IMR-90 (cell line): ENCODE measurements around the gene WWP2. TPM values are rescaled to one million over a fixed set of nuclear protein-coding genes. Genes with fewer than 3 reads are reported as not detected.

ENCODE experiments used
- ATAC-seq: fragments of 200-7000 bp; cut with Tn5 transposase; 2 replicates; pipeline ENCODE4 v1.9.1; 2020; ENCODE audit warnings: low read depth, mild to moderate bottlenecking, moderate library complexity
- BruUV-seq: library from RNA; stranded (reverse); fragments of 400-500 nt; replicated peaks from 2 replicates; lab custom pipeline; 2021; lab: Mats Ljungman, UMichigan
- CTCF ChIA-PET: fragments of 300-600 bp; formaldehyde crosslinking; extraction: SDS; loops from one replicate; lab custom pipeline; 2021; ENCODE audit warnings: antibody characterized with exemption; lab: Yijun Ruan, JAX
- POLR2A ChIA-PET: fragments of 300-600 bp; sonication (Branson Sonifier 250); formaldehyde crosslinking; loops from one replicate; lab custom pipeline; 2022; ENCODE audit warnings: antibody characterized with exemption; ENCODE audit not compliant: unreplicated experiment; lab: Charles Lee
- DNase-seq: peaks from one replicate; pipeline ENCODE4 v3.0.0; 2013
- H2AFZ ChIP-seq: replicated peaks from 2 replicates; pipeline ENCODE3; 2013; ENCODE audit warnings: low read length, mild to moderate bottlenecking; ENCODE audit not compliant: poor library complexity
- H2AK5ac ChIP-seq: 2 replicates; pipeline ENCODE4 v1.6.1; 2013; ENCODE audit warnings: low read depth, low read length, inconsistent platforms
- H2AK9ac ChIP-seq: replicated peaks from 2 replicates; pipeline ENCODE3; 2013; ENCODE audit warnings: mild to moderate bottlenecking, low read depth, low read length, moderate library complexity; ENCODE audit not compliant: poor library complexity
- H2BK120ac ChIP-seq: 2 replicates; pipeline ENCODE4 v1.6.1; 2013; ENCODE audit warnings: low read depth, low read length, inconsistent platforms
- H2BK15ac ChIP-seq: 3 replicates; pipeline ENCODE4 v1.6.1; 2013; ENCODE audit warnings: low read depth, low read length, inconsistent platforms
- H2BK20ac ChIP-seq: 2 replicates; pipeline ENCODE4 v1.6.1; 2013; ENCODE audit warnings: low read depth, mild to moderate bottlenecking, inconsistent platforms, low read length, moderate library complexity
- H2BK5ac ChIP-seq: 2 replicates; pipeline ENCODE4 v1.6.1; 2013; ENCODE audit warnings: mild to moderate bottlenecking, low read depth, low read length, inconsistent platforms; ENCODE audit not compliant: poor library complexity, severe bottlenecking
- H3K14ac ChIP-seq: replicated peaks from 2 replicates; pipeline ENCODE4 v1.6.1; 2013; ENCODE audit warnings: low read depth, low read length, inconsistent platforms
- H3K18ac ChIP-seq: 2 replicates; pipeline ENCODE4 v1.6.1; 2013; ENCODE audit warnings: low read depth, low read length, control low read depth
- H3K23ac ChIP-seq: 2 replicates; pipeline ENCODE4 v1.6.1; 2013; ENCODE audit warnings: low read depth, low read length, inconsistent platforms
- H3K27ac ChIP-seq: 2 replicates; pipeline ENCODE4 v1.5.1; 2013; ENCODE audit warnings: mild to moderate bottlenecking, control low read depth, low read length; ENCODE audit not compliant: insufficient read depth
- H3K27me3 ChIP-seq: 2 replicates; pipeline ENCODE4 v1.6.1; 2013; ENCODE audit warnings: low read length; ENCODE audit not compliant: control insufficient read depth, insufficient read depth
- H3K36me3 ChIP-seq: 2 replicates; pipeline ENCODE4 v1.6.1; 2013; ENCODE audit warnings: low read length, mixed read lengths; ENCODE audit not compliant: control insufficient read depth, insufficient read depth
- H3K4ac ChIP-seq: 2 replicates; pipeline ENCODE4 v1.6.1; 2013; ENCODE audit warnings: low read depth, low read length, inconsistent platforms
- H3K4me1 ChIP-seq: 2 replicates; pipeline ENCODE4 v1.6.1; 2013; ENCODE audit warnings: low read length, mixed read lengths; ENCODE audit not compliant: control insufficient read depth, insufficient read depth
- H3K4me2 ChIP-seq: 2 replicates; pipeline ENCODE4 v1.6.1; 2013; ENCODE audit warnings: low read depth, mild to moderate bottlenecking, control low read depth, low read length, moderate library complexity
- H3K4me3 ChIP-seq: 2 replicates; pipeline ENCODE4 v1.5.1; 2013; ENCODE audit warnings: low read depth, mild to moderate bottlenecking, control low read depth, low read length, moderate library complexity; ENCODE audit not compliant: insufficient read depth
- H3K56ac ChIP-seq: 2 replicates; pipeline ENCODE4 v1.6.1; 2013; ENCODE audit warnings: low read length, inconsistent platforms; ENCODE audit not compliant: insufficient read depth; ENCODE audit errors: extremely low read depth
- H3K79me1 ChIP-seq, 2 experiments: 2 replicates each; pipeline ENCODE4 v1.6.1; 2013; ENCODE audit warnings: low read length in 2 of 2, inconsistent platforms in 1 of 2, low read depth in 1 of 2
- H3K9ac ChIP-seq: 2 replicates; pipeline ENCODE4 v1.6.1; 2013; ENCODE audit warnings: low read depth, low read length, control low read depth
- H3K9me1 ChIP-seq: 2 replicates; pipeline ENCODE4 v1.6.1; 2013; ENCODE audit warnings: low read length, inconsistent platforms; ENCODE audit not compliant: insufficient read depth
- H3K9me3 ChIP-seq: 2 replicates; pipeline ENCODE4 v1.6.1; 2013; ENCODE audit warnings: low read length; ENCODE audit not compliant: control insufficient read depth, insufficient read depth
- H4K20me1 ChIP-seq: 2 replicates; pipeline ENCODE4 v1.6.1; 2013; ENCODE audit warnings: low read length, inconsistent platforms; ENCODE audit not compliant: insufficient read depth
- H4K5ac ChIP-seq: 2 replicates; pipeline ENCODE4 v1.6.1; 2013; ENCODE audit warnings: mild to moderate bottlenecking, low read depth, low read length, control low read depth
- H4K8ac ChIP-seq, 2 experiments: 2 replicates each; pipeline ENCODE4 v1.6.1; 2013; ENCODE audit warnings: low read depth in 2 of 2, low read length in 2 of 2, control low read depth in 1 of 2, inconsistent platforms in 1 of 2
- H4K91ac ChIP-seq: 2 replicates; pipeline ENCODE4 v1.6.1; 2013; ENCODE audit warnings: low read depth, low read length, inconsistent platforms; ENCODE audit not compliant: insufficient read depth
- CEBPB ChIP-seq: IDR thresholded peaks from 2 replicates; pipeline ENCODE4 v1.6.1; 2012; ENCODE audit warnings: low read depth, low read length, improper control_type of control experiment
- CHD1 ChIP-seq: IDR thresholded peaks from 2 replicates; pipeline ENCODE4 v1.6.1; 2012; ENCODE audit warnings: low read depth, low read length, improper control_type of control experiment
- ELK1 ChIP-seq: fragments of 150-350 bp; IDR thresholded peaks from 2 replicates; pipeline ENCODE4 v1.6.1; 2016; ENCODE audit warnings: low read depth, mild to moderate bottlenecking, low read length, moderate library complexity, borderline replicate concordance
- FOS ChIP-seq: fragments of 150-350 bp; IDR thresholded peaks from 2 replicates; pipeline ENCODE4 v1.6.1; 2016; ENCODE audit warnings: low read depth, low read length
- MAFK ChIP-seq: IDR thresholded peaks from 2 replicates; pipeline ENCODE4 v1.6.1; 2012; ENCODE audit warnings: low read depth, low read length, improper control_type of control experiment
- NFE2L2 ChIP-seq: fragments of 150-350 bp; IDR thresholded peaks from 2 replicates; pipeline ENCODE4 v1.6.1; 2016; ENCODE audit warnings: low read depth, mild to moderate bottlenecking, low read length
- RAD21 ChIP-seq: IDR thresholded peaks from 2 replicates; pipeline ENCODE4 v1.6.1; 2012; ENCODE audit warnings: low read length, improper control_type of control experiment
- RCOR1 ChIP-seq: IDR thresholded peaks from 2 replicates; pipeline ENCODE4 v1.6.1; 2012; ENCODE audit warnings: mild to moderate bottlenecking, low read length, improper control_type of control experiment; ENCODE audit not compliant: insufficient replicate concordance
- SMC3 ChIP-seq: fragments of 150-350 bp; IDR thresholded peaks from 2 replicates; pipeline ENCODE4 v1.6.1; 2016; ENCODE audit warnings: low read depth, mild to moderate bottlenecking, antibody characterized with exemption, low read length, moderate library complexity
- WGBS, 2 experiments: methylation state at CpG; one replicate each; pipeline versions ENCODE4 v1.1.5 to v1.1.7; 2013; ENCODE audit warnings: missing lambda C conversion rate in 2 of 2; ENCODE audit not compliant: insufficient read length in 1 of 2; ENCODE audit errors: extremely low coverage in 2 of 2; 5-methylcytosine and 5-hydroxymethylcytosine counted together
- dilution Hi-C: fragments of 300-500 bp; cut with HindIII; formaldehyde crosslinking; loops from one replicate; pipeline ENCODE4 v1.14.3; 2018; ENCODE audit warnings: low sequenced_read_pairs; ENCODE audit not compliant: unreplicated experiment
- in situ Hi-C: fragments of 300-500 bp; cut with MboI; formaldehyde crosslinking; loops from 3 replicates; pipeline ENCODE4 v1.14.3; 2019; ENCODE audit warnings: low sequenced_read_pairs, inconsistent platforms, mixed read lengths
- intact Hi-C: fragments of 100-400 bp; cut with micrococcal nuclease; formaldehyde crosslinking; loops from 2 replicates; pipeline ENCODE4 v1.10.0; 2022
- polyA plus RNA-seq, 3 experiments: library from polyadenylated mRNA; depleted of rRNA; stranded (reverse); fragments of >200 nt; gene quantifications; 2 replicates each; pipeline ENCODE4 v1.2.3, GENCODE V29; 2012; ENCODE audit warnings: low replicate concordance in 1 of 3
- total RNA-seq: library from RNA; depleted of rRNA; stranded (reverse); fragments of >200 nt; gene quantifications from 2 replicates; pipeline ENCODE4 v1.2.3, GENCODE V29; 2012

The WWP2 gene
- total and polyA plus RNA-seq, 2 of the 4 experiments (the other 2 are of a cell fraction), result 12.7 to 13.7 TPM

GRCh38 chr16:69744363-69745231 lies 17.5 kb upstream of the WWP2 start:
- Histone ChIP-seq H3K27ac (no peak overlapping the region), H3K9me3 (no peaks in the 10 kb centered on the region), H3K4me2 (no peak overlapping the region), H3K27me3 (no peaks in the 10 kb centered on the region), H4K5ac (no peak overlapping the region), H3K23ac (no peak overlapping the region), H3K79me1 (peaks cover 30 to 61% of the 10 kb centered on the region in 2 experiments), H3K14ac (no peak overlapping the region), H2AK9ac (no peak overlapping the region), H3K4ac (no peak overlapping the region), H2BK20ac (no peak overlapping the region), H3K9ac (no peak overlapping the region), H3K4me1 (peaks cover 2% of the 10 kb centered on the region; the same call in 1 of the 2 replicates), H3K4me3 (no peak overlapping the region), H4K8ac (no peak overlapping the region), H3K18ac (no peak overlapping the region), H3K9me1 (peaks cover 11% of the 10 kb centered on the region; the same call in 1 of the 2 replicates), H2BK15ac (no peak overlapping the region), H2AK5ac (no peak overlapping the region), H2BK5ac (no peak overlapping the region), H4K91ac (no peak overlapping the region), H3K56ac (no peak overlapping the region), H2BK120ac (no peak overlapping the region), H2AFZ (no peak overlapping the region), H4K20me1 (peaks cover 6% of the 10 kb centered on the region; the same call in 1 of the 2 replicates), H3K36me3 (peaks cover 73% of the 10 kb centered on the region)
- no peak for DNase-seq
- in situ Hi-C loops (no loop called here), intact Hi-C loops (no loop called here), dilution Hi-C loops (no loop called here)
- ATAC-seq, result no peak
- CTCF ChIA-PET, result interaction anchor here (0.7 kb wide), 1 partner anchor 10 kb away, joined by 3 read pairs; the partner anchor contains the start of gene NOB1
- WGBS, 2 experiments, result 93% methylated on average over 16 of the region's 35 CpGs; no CpG with 5 or more reads in 1 of the 2 experiments
- BruUV-seq, result no TSS peak
- POLR2A ChIA-PET, result no interaction called here
- TF ChIP-seq CHD1 (no peak), MAFK (no peak), NFE2L2 (no peak), RCOR1 (no peak), RAD21 (no peak), SMC3 (no peak), CEBPB (no peak), ELK1 (no peak), FOS (no peak)
